GM06990 (cell line): Measurements from ENCODE around the gene DAPK1.

Experiments used
- DNase-seq: peaks from one replicate; pipeline ENCODE4 v3.0.0-alpha.2; 2011; ENCODE audit not compliant: insufficient read length; ENCODE audit errors: extremely low read depth
- H3K27me3 ChIP-seq: replicated peaks from 2 replicates; pipeline ENCODE4 v1.6.0; 2011; ENCODE audit warnings: low read length; ENCODE audit not compliant: control insufficient read depth, insufficient read depth
- H3K36me3 ChIP-seq: 2 replicates; pipeline ENCODE4 v1.5.1; 2011; ENCODE audit warnings: low read length; ENCODE audit not compliant: control insufficient read depth, insufficient read depth
- H3K4me3 ChIP-seq: replicated peaks from 2 replicates; pipeline ENCODE4 v1.5.1; 2011; ENCODE audit warnings: low read depth, mild to moderate bottlenecking, control low read depth, low read length
- CTCF ChIP-seq: IDR thresholded peaks from 2 replicates; pipeline ENCODE4 v1.5.1; 2011; ENCODE audit warnings: low read length, control low read depth, mild to moderate bottlenecking, inconsistent platforms; ENCODE audit not compliant: insufficient read depth, poor library complexity, severe bottlenecking

The DAPK1 gene

GRCh38 chr9:87515006-87515405, 17.3 kb downstream of the DAPK1 start:
- Histone ChIP-seq H3K27me3 (no peaks in the 10 kb centered on the region), H3K36me3 (peaks cover 1% of the 10 kb centered on the region; the same call in 1 of the 2 replicates), H3K4me3 (no peak overlapping the region)
- no peak for TF ChIP-seq CTCF
- no peak for DNase-seq

GRCh38 chr9:87515588-87516221, 18.0 kb downstream of the DAPK1 start:
- DNase-seq, result no peak
- H3K27me3 ChIP-seq, result no peaks in the 10 kb centered on the region
- H3K36me3 ChIP-seq, result no peaks in the 10 kb centered on the region; the same call in 1 of the 2 replicates
- TF ChIP-seq CTCF, result no peak
- H3K4me3 ChIP-seq, result no peak overlapping the region

- no peaks in the 10 kb centered on the region; the same call in 1 of the 2 replicates for H3K36me3 ChIP-seq
- H3K4me3 ChIP-seq, result no peak overlapping the region
- H3K27me3 ChIP-seq, result no peaks in the 10 kb centered on the region
- no peak for TF ChIP-seq CTCF
- no peak for DNase-seq
Observed at GRCh38 chr9:87516222-87516925, 18.7 kb downstream of the DAPK1 start.

- DNase-seq, result no peak
- no peaks in the 10 kb centered on the region for H3K27me3 ChIP-seq
- peaks cover 2% of the 10 kb centered on the region; the same call in 1 of the 2 replicates for H3K36me3 ChIP-seq
- no peak overlapping the region for H3K4me3 ChIP-seq
- TF ChIP-seq CTCF, result no peak
Observed at GRCh38 chr9:87516926-87517290, 19.2 kb downstream of the DAPK1 start.

GRCh38 chr9:87517732-87518131, 20.1 kb downstream of the DAPK1 start:
- DNase-seq, result no peak
- Histone ChIP-seq H3K36me3 (peaks cover 2% of the 10 kb centered on the region; the same call in 1 of the 2 replicates), H3K27me3 (no peaks in the 10 kb centered on the region), H3K4me3 (no peak overlapping the region)
- no peak for TF ChIP-seq CTCF
